ENCODE measurements around the gene CCL7. TPM values are rescaled to one million over a fixed set of nuclear protein-coding genes. Genes with fewer than 3 reads are reported as not detected.

CCL7 gene
- total RNA-seq, 1 experiment from 2014 or later, result not detected

GRCh38 chr17:34222722-34223497, 47.1 kb upstream of the CCL7 start:
- H3K4me3 ChIP-seq (ENCODE audit: low read depth, low read length), result no peak overlapping the region
- H3K4me1 ChIP-seq, result no peaks in the 10 kb centered on the region
- ChIA-PET CTCF (interaction anchor here (1.6 kb wide), 1 partner anchor 138 kb away, joined by 6 read pairs; no protein-coding TSS in a partner anchor), POLR2A (no interaction called here)
- Mint-ChIP-seq H3K4me3 (ENCODE audit: unreplicated experiment) (no peak overlapping the region), H3K36me3 (ENCODE audit: insufficient read depth, unreplicated experiment) (no peaks in the 10 kb centered on the region), H3K27me3 (ENCODE audit: insufficient read depth, unreplicated experiment) (peaks cover 8% of the 10 kb centered on the region), H3K27ac (ENCODE audit: unreplicated experiment) (no peak overlapping the region), H3K4me1 (ENCODE audit: low read depth, unreplicated experiment) (no peaks in the 10 kb centered on the region), H3K9me3 (ENCODE audit: unreplicated experiment) (peaks cover 3% of the 10 kb centered on the region)
- H3K27me3 ChIP-seq (replicated peaks; ENCODE audit: control insufficient read depth, insufficient read depth, low read length), result no peaks in the 10 kb centered on the region
- no peaks in the 10 kb centered on the region for H3K9me3 ChIP-seq
- intact Hi-C loops (cut with micrococcal nuclease; ENCODE audit: unreplicated experiment), result no loop called here
- no peaks in the 10 kb centered on the region for H3K36me3 ChIP-seq (ENCODE audit: control insufficient read depth, insufficient read depth, low read length)
- DNase-seq, result no peak
- BruUV-seq (replicated peaks), result no TSS peak
- TF ChIP-seq, protein P1, sequence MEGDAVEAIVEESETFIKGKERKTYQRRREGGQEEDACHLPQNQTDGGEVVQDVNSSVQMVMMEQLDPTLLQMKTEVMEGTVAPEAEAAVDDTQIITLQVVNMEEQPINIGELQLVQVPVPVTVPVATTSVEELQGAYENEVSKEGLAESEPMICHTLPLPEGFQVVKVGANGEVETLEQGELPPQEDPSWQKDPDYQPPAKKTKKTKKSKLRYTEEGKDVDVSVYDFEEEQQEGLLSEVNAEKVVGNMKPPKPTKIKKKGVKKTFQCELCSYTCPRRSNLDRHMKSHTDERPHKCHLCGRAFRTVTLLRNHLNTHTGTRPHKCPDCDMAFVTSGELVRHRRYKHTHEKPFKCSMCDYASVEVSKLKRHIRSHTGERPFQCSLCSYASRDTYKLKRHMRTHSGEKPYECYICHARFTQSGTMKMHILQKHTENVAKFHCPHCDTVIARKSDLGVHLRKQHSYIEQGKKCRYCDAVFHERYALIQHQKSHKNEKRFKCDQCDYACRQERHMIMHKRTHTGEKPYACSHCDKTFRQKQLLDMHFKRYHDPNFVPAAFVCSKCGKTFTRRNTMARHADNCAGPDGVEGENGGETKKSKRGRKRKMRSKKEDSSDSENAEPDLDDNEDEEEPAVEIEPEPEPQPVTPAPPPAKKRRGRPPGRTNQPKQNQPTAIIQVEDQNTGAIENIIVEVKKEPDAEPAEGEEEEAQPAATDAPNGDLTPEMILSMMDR (IDR thresholded peaks at IDR 0.05; ENCODE audit: insufficient read depth in 1 of 2, low read depth in 1 of 2, low read length in 1 of 2, severe bottlenecking in 1 of 2, unreplicated experiment in 1 of 2), result no peak

- intact Hi-C loops (cut with micrococcal nuclease; ENCODE audit: unreplicated experiment), result no loop called here
- H3K36me3 Mint-ChIP-seq (ENCODE audit: insufficient read depth, unreplicated experiment), result no peaks in the 10 kb centered on the region
- ChIA-PET POLR2A (no interaction called here), CTCF (interaction anchor here (1.0 kb wide), 1 partner anchor 136 kb away, joined by 6 read pairs; no protein-coding TSS in a partner anchor)
- H3K4me3 Mint-ChIP-seq (ENCODE audit: unreplicated experiment), result no peak overlapping the region
- peaks cover 8% of the 10 kb centered on the region for H3K27me3 Mint-ChIP-seq (ENCODE audit: insufficient read depth, unreplicated experiment)
- no TSS peak for BruUV-seq (replicated peaks)
- H3K9me3 Mint-ChIP-seq (ENCODE audit: unreplicated experiment), result peaks cover 23% of the 10 kb centered on the region
- H3K27me3 ChIP-seq (replicated peaks; ENCODE audit: control insufficient read depth, insufficient read depth, low read length), result no peaks in the 10 kb centered on the region
- no peaks in the 10 kb centered on the region for H3K36me3 ChIP-seq (ENCODE audit: control insufficient read depth, insufficient read depth, low read length)
- peaks cover 9% of the 10 kb centered on the region; the same call in 1 of the 2 replicates for H3K9me3 ChIP-seq
- H3K4me1 ChIP-seq, result no peaks in the 10 kb centered on the region
- TF ChIP-seq, protein P1 (IDR thresholded peaks at IDR 0.05; ENCODE audit: insufficient read depth in 1 of 2, low read depth in 1 of 2, low read length in 1 of 2, severe bottlenecking in 1 of 2, unreplicated experiment in 1 of 2), result no peak
- H3K4me1 Mint-ChIP-seq (ENCODE audit: low read depth, unreplicated experiment), result no peaks in the 10 kb centered on the region
- no peak for DNase-seq
- no peak overlapping the region for H3K27ac Mint-ChIP-seq (ENCODE audit: unreplicated experiment)
- no peak overlapping the region for H3K4me3 ChIP-seq (ENCODE audit: low read depth, low read length)
These were observed 45.0 kb upstream of the CCL7 start for GRCh38 chr17:34225046-34225445.

DNA sequence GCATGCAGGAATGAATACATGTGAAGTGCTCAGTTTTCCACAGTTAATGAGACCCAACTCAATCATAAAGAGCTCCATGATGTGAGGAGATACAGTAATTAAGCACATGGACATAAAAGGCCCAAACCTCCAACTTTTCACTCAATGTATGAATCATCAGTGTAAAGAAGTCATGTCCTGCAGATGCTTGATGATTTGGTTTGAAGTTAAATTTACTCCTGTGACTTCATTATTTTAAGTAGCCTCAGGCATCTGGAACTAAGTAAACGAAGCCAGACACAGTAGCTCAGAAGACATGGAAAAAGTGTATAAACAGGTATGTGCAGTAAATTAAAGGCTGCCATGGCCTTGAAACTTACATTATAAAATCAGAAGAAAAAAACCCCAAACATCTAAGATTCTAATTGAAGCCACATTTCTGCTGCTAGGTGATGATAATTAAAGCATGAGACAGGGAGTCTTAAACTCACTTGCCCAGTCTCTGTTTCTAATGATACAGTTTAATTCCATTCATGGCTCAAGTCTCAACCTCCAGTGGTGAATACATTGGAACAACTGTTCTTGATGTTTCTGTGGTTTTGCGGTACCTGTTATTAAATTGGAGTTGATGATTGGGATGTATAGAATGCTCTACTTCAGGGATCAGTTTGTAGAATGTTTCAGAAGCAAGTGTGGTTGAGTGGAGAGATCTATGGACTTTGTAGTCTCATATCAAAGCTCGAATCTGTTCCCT, 43.8 kb upstream of the CCL7 start:
- peaks cover 11% of the 10 kb centered on the region; the same call in 1 of the 2 replicates for H3K9me3 ChIP-seq
- CTCF ChIA-PET, result no interaction called here
- no peaks in the 10 kb centered on the region for H3K27me3 ChIP-seq (replicated peaks; ENCODE audit: control insufficient read depth, insufficient read depth, low read length)
- Mint-ChIP-seq H3K4me1 (ENCODE audit: low read depth, unreplicated experiment) (no peaks in the 10 kb centered on the region), H3K4me3 (ENCODE audit: unreplicated experiment) (no peak overlapping the region), H3K9me3 (ENCODE audit: unreplicated experiment) (peaks cover 23% of the 10 kb centered on the region), H3K27me3 (ENCODE audit: insufficient read depth, unreplicated experiment) (peaks cover 5% of the 10 kb centered on the region), H3K36me3 (ENCODE audit: insufficient read depth, unreplicated experiment) (no peaks in the 10 kb centered on the region), H3K27ac (ENCODE audit: unreplicated experiment) (no peak overlapping the region)
- H3K36me3 ChIP-seq (ENCODE audit: control insufficient read depth, insufficient read depth, low read length), result no peaks in the 10 kb centered on the region
- no peaks in the 10 kb centered on the region for H3K4me1 ChIP-seq
- TF ChIP-seq, protein P1 (IDR thresholded peaks at IDR 0.05; ENCODE audit: insufficient read depth in 1 of 2, low read depth in 1 of 2, low read length in 1 of 2, severe bottlenecking in 1 of 2, unreplicated experiment in 1 of 2), result no peak
- no peak for DNase-seq
- intact Hi-C loops (cut with micrococcal nuclease; ENCODE audit: unreplicated experiment), result no loop called here
- POLR2A ChIA-PET, result no interaction called here
- no peak overlapping the region for H3K4me3 ChIP-seq (ENCODE audit: low read depth, low read length)
- BruUV-seq (replicated peaks), result no TSS peak

Measured in Caco-2 (cell line).